Measurements from ENCODE around the gene DCAF4.

The DCAF4 gene

DNA sequence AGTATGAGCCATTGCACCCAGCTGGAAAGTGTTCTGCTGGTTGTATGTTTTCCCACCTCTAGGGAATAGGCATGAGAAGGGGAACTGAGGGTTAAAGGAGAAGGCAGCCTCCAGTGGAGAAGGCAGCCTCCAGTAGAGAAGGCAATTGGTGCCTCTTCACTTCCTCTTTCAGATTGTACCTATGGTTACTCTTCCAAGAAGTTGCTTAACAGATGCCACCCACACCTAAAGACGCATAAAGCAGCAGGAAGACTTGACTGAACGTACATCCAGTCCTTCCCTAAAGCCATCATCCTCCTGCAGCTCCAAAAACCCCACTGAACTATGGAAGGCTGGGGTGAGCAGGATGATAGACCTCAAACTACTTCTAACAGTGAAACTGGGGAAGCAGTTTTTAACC is 45.4 kb upstream of the DCAF4 start:
- TF ChIP-seq FOXP2 (optimal IDR thresholded peaks at IDR 0.05; ENCODE audit: borderline replicate concordance, extremely low read depth, extremely low read length, insufficient read depth) = no peak
- TF ChIP-seq, protein P1, sequence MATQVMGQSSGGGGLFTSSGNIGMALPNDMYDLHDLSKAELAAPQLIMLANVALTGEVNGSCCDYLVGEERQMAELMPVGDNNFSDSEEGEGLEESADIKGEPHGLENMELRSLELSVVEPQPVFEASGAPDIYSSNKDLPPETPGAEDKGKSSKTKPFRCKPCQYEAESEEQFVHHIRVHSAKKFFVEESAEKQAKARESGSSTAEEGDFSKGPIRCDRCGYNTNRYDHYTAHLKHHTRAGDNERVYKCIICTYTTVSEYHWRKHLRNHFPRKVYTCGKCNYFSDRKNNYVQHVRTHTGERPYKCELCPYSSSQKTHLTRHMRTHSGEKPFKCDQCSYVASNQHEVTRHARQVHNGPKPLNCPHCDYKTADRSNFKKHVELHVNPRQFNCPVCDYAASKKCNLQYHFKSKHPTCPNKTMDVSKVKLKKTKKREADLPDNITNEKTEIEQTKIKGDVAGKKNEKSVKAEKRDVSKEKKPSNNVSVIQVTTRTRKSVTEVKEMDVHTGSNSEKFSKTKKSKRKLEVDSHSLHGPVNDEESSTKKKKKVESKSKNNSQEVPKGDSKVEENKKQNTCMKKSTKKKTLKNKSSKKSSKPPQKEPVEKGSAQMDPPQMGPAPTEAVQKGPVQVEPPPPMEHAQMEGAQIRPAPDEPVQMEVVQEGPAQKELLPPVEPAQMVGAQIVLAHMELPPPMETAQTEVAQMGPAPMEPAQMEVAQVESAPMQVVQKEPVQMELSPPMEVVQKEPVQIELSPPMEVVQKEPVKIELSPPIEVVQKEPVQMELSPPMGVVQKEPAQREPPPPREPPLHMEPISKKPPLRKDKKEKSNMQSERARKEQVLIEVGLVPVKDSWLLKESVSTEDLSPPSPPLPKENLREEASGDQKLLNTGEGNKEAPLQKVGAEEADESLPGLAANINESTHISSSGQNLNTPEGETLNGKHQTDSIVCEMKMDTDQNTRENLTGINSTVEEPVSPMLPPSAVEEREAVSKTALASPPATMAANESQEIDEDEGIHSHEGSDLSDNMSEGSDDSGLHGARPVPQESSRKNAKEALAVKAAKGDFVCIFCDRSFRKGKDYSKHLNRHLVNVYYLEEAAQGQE (IDR thresholded peaks at IDR 0.05; ENCODE audit: insufficient read depth in 1 of 2, low read depth in 2 of 2, low read length in 2 of 2) = no peak
- no peak for TF ChIP-seq POLR2AphosphoS5 (IDR thresholded peaks at IDR 0.05; ENCODE audit: low read depth, low read length)
- no peak for TF ChIP-seq SIN3A (IDR thresholded peaks at IDR 0.05; ENCODE audit: borderline replicate concordance, insufficient read depth, low read length)
- no peak for TF ChIP-seq TAF1 (IDR thresholded peaks at IDR 0.05; ENCODE audit: borderline replicate concordance, insufficient read depth, low read length)

DNA sequence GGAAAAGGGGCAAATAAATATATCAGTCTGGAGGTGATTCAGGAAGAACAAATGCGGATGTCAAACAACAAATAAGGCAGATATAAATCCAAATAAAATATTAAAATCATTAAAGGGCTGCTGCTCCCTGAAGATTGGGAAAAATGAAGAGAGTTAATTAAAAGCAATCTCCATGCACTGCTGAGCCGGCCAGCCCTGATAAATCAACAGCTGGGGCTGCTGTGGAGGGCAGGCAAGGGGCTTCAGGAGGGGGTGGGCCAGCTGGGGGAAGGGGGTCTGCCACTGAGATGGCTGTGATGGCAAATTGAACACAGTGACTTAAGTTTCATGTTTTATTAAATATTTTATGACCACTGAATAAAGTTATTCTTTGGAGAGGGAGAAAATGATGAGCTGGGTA is 44.7 kb upstream of the DCAF4 start:
- no peak for TF ChIP-seq POLR2AphosphoS5 (IDR thresholded peaks at IDR 0.05; ENCODE audit: low read depth, low read length)
- TF ChIP-seq, protein P1 (IDR thresholded peaks at IDR 0.05; ENCODE audit: insufficient read depth in 1 of 2, low read depth in 2 of 2, low read length in 2 of 2) = no peak
- no peak for TF ChIP-seq SIN3A (IDR thresholded peaks at IDR 0.05; ENCODE audit: borderline replicate concordance, insufficient read depth, low read length)
- TF ChIP-seq TAF1 (IDR thresholded peaks at IDR 0.05; ENCODE audit: borderline replicate concordance, insufficient read depth, low read length) = no peak
- TF ChIP-seq FOXP2 (optimal IDR thresholded peaks at IDR 0.05; ENCODE audit: borderline replicate concordance, extremely low read depth, extremely low read length, insufficient read depth) = no peak

DNA sequence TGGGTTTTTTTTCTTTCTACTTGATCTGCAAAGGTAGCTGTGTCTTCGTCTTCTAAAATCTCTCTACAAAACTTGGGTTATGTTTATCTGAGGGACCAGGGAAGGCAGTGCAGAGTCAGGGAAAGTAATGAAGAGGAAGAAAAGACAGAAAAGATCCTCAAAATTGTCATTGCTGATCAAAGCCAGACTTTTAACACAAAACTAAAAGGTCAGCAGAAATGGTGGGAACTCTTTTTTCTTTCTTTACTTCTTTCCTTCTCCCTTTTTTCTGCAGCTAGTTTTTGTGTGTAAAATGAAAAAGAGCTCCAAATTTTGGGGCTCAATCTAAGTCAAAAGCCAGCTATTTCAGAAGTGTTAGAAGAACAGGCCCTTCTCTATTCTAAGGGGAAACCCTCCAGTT is 44.2 kb upstream of the DCAF4 start:
- no peak for TF ChIP-seq FOXP2 (optimal IDR thresholded peaks at IDR 0.05; ENCODE audit: borderline replicate concordance, extremely low read depth, extremely low read length, insufficient read depth)
- TF ChIP-seq POLR2AphosphoS5 (IDR thresholded peaks at IDR 0.05; ENCODE audit: low read depth, low read length) = no peak
- no peak for TF ChIP-seq TAF1 (IDR thresholded peaks at IDR 0.05; ENCODE audit: borderline replicate concordance, insufficient read depth, low read length)
- no peak for TF ChIP-seq SIN3A (IDR thresholded peaks at IDR 0.05; ENCODE audit: borderline replicate concordance, insufficient read depth, low read length)
- TF ChIP-seq, protein P1 (IDR thresholded peaks at IDR 0.05; ENCODE audit: insufficient read depth in 1 of 2, low read depth in 2 of 2, low read length in 2 of 2) = no peak

DNA sequence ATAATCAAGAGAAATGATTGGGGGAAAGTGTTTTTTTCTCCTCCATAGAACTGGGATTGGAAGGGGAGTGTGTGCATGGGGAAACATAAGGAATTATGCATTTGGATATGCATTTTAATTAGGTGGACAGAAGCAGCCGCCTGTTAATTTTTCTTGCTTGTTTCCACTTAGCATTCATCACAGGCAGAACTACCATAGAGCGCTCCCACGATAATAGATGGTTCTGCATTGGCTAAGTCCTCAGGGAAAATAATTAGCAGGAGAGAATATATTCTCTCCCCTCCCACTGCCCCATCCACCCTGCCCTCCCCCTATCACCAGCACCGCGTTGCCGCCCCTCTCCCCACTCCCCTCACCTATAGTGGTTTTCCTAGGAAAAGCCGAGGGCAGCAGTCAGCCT is 43.8 kb upstream of the DCAF4 start:
- TF ChIP-seq, protein P1 (IDR thresholded peaks at IDR 0.05; ENCODE audit: insufficient read depth in 1 of 2, low read depth in 2 of 2, low read length in 2 of 2) = no peak
- TF ChIP-seq SIN3A (IDR thresholded peaks at IDR 0.05; ENCODE audit: borderline replicate concordance, insufficient read depth, low read length) (no peak), TAF1 (IDR thresholded peaks at IDR 0.05; ENCODE audit: borderline replicate concordance, insufficient read depth, low read length) (no peak), POLR2AphosphoS5 (IDR thresholded peaks at IDR 0.05; ENCODE audit: low read depth, low read length) (no peak), FOXP2 (optimal IDR thresholded peaks at IDR 0.05; ENCODE audit: borderline replicate concordance, extremely low read depth, extremely low read length, insufficient read depth) (no peak)

DNA sequence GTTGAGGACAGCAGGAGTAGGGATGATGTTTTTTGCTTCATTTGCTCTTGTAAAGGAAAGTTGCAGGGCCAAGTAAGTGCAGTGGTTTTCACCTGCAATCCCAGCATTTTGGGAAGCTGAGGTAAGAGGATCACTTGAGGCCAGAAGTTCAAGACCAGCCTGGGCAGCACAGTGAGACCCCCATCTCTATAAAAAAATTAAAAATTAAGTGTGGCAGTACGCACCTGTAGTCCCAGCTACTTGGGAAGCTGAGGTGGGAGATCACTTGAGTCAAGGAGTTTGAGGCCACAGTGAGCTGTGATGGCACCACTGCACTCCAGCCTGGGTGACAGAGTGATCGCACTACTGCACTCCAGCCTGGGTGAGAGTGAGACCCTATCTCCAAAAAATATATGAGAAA is 43.2 kb upstream of the DCAF4 start:
- TF ChIP-seq POLR2AphosphoS5 (IDR thresholded peaks at IDR 0.05; ENCODE audit: low read depth, low read length) (no peak), SIN3A (IDR thresholded peaks at IDR 0.05; ENCODE audit: borderline replicate concordance, insufficient read depth, low read length) (no peak), FOXP2 (optimal IDR thresholded peaks at IDR 0.05; ENCODE audit: borderline replicate concordance, extremely low read depth, extremely low read length, insufficient read depth) (no peak), TAF1 (IDR thresholded peaks at IDR 0.05; ENCODE audit: borderline replicate concordance, insufficient read depth, low read length) (no peak)
- TF ChIP-seq, protein P1 (IDR thresholded peaks at IDR 0.05; ENCODE audit: insufficient read depth in 1 of 2, low read depth in 2 of 2, low read length in 2 of 2) = no peak
